Activated B cell treated with CpG ODN at 0.5 μM for 24 hours (primary cell): ENCODE data around the gene SPAG16. TPM values are rescaled to one million over a fixed set of nuclear protein-coding genes. Genes with fewer than 3 reads are reported as not detected.
"Not testable (repeated sequence)": the region's sequence is repeated elsewhere in the genome, so short reads cannot be mapped to it uniquely, and the experiment has no call there.

Source experiments
- ATAC-seq: fragments of 200-7000 bp; cut with Tn5 transposase; one replicate; pipeline ENCODE4 v1.10.0; 2021; ENCODE audit warnings: low read depth, mild to moderate bottlenecking, moderate library complexity
- CTCF ChIA-PET: fragments of 350-600 bp; sonication (Branson Sonifier 250); formaldehyde crosslinking; loops from one replicate; lab custom pipeline; 2021; ENCODE audit warnings: antibody characterized with exemption; lab: Charles Lee
- POLR2A ChIA-PET: fragments of 350-600 bp; sonication (Branson Sonifier 250); formaldehyde crosslinking; loops from one replicate; lab custom pipeline; 2021; ENCODE audit warnings: antibody characterized with exemption; lab: Charles Lee
- DNase-seq: peaks from one replicate; pipeline ENCODE4 v3.0.0; 2022
- H3K27ac Mint-ChIP-seq: one replicate; pipeline ENCODE4 v1.8.0; 2020; ENCODE audit warnings: mixed read lengths
- H3K27me3 Mint-ChIP-seq: one replicate; pipeline ENCODE4 v1.8.0; 2021; ENCODE audit warnings: mixed read lengths
- H3K36me3 Mint-ChIP-seq: one replicate; pipeline ENCODE4 v1.8.0; 2021; ENCODE audit warnings: low read depth, mixed read lengths
- H3K4me1 Mint-ChIP-seq: one replicate; pipeline ENCODE4 v1.8.0; 2021; ENCODE audit warnings: mixed read lengths
- H3K4me3 Mint-ChIP-seq: one replicate; pipeline ENCODE4 v1.8.0; 2020; ENCODE audit warnings: mild to moderate bottlenecking, mixed read lengths
- H3K9me3 Mint-ChIP-seq: one replicate; pipeline ENCODE4 v1.8.0; 2020; ENCODE audit warnings: mixed read lengths
- CTCF ChIP-seq: fragments of 200-600 bp; IDR thresholded peaks from one replicate; pipeline ENCODE4 v1.8.0; 2022; ENCODE audit warnings: antibody characterized with exemption, mild to moderate bottlenecking
- intact Hi-C: fragments of 100-400 bp; cut with micrococcal nuclease; formaldehyde crosslinking; loops from one replicate; pipeline ENCODE4 v1.15.1; 2024
- total RNA-seq: library from RNA; stranded (reverse); gene quantifications from 2 replicates; pipeline ENCODE4 v1.2.3, GENCODE V29; 2022

SPAG16 gene
- total RNA-seq, 1 donor from 2014 or later, result 11.2 TPM

- ATAC-seq, result no peak
Measured at GRCh38 chr2:214050731-214051130, 766.5 kb downstream of the SPAG16 start.

GRCh38 chr2:214051585-214051984 is 767.3 kb downstream of the SPAG16 start:
- no peak for ATAC-seq
- Mint-ChIP-seq H3K4me3 (no peak overlapping the region), H3K27me3 (no peaks in the 10 kb centered on the region), H3K4me1 (no peaks in the 10 kb centered on the region), H3K27ac (no peak overlapping the region), H3K9me3 (no peaks in the 10 kb centered on the region), H3K36me3 (no peaks in the 10 kb centered on the region)
- DNase-seq, result no peak
- POLR2A ChIA-PET, result no interaction called here
- intact Hi-C loops, result no loop called here
- CTCF ChIA-PET, result no interaction called here
- no peak for TF ChIP-seq CTCF

More at GRCh38 chr2:214050731-214051130, 766.5 kb downstream of the SPAG16 start:
- H3K9me3 Mint-ChIP-seq, result peaks cover 5% of the 10 kb centered on the region
- H3K27ac Mint-ChIP-seq, result no peak overlapping the region
- no peaks in the 10 kb centered on the region for H3K36me3 Mint-ChIP-seq
- intact Hi-C loops, result no loop called here
- TF ChIP-seq CTCF, result no peak
- H3K27me3 Mint-ChIP-seq, result no peaks in the 10 kb centered on the region
- H3K4me3 Mint-ChIP-seq, result no peak overlapping the region
- no peak for DNase-seq
- H3K4me1 Mint-ChIP-seq, result no peaks in the 10 kb centered on the region
- ChIA-PET POLR2A (no interaction called here), CTCF (no interaction called here)

GRCh38 chr2:214052235-214052634 is 768.0 kb downstream of the SPAG16 start:
- ChIA-PET POLR2A (no interaction called here), CTCF (no interaction called here)
- H3K27me3 Mint-ChIP-seq, result no peaks in the 10 kb centered on the region

GRCh38 chr2:214057986-214058385 is 773.7 kb downstream of the SPAG16 start:
- Mint-ChIP-seq H3K27ac (no peak overlapping the region), H3K4me1 (no peaks in the 10 kb centered on the region), H3K4me3 (no peak overlapping the region), H3K36me3 (no peaks in the 10 kb centered on the region), H3K27me3 (no peaks in the 10 kb centered on the region), H3K9me3 (no peaks in the 10 kb centered on the region)
- POLR2A ChIA-PET, result no interaction called here
- DNase-seq (no peak), ATAC-seq (no peak)
- intact Hi-C loops, result no loop called here
- CTCF ChIA-PET, result no interaction called here
- no peak for TF ChIP-seq CTCF

More at GRCh38 chr2:214052235-214052634, 768.0 kb downstream of the SPAG16 start:
- H3K4me3 Mint-ChIP-seq, result no peak overlapping the region
- H3K36me3 Mint-ChIP-seq, result no peaks in the 10 kb centered on the region
- no peaks in the 10 kb centered on the region for H3K9me3 Mint-ChIP-seq
- intact Hi-C loops, result no loop called here
- DNase-seq, result no peak
- no peak for ATAC-seq
- no peak for TF ChIP-seq CTCF
- no peaks in the 10 kb centered on the region for H3K4me1 Mint-ChIP-seq
- no peak overlapping the region for H3K27ac Mint-ChIP-seq

- POLR2A ChIA-PET, CTCF ChIA-PET, H3K27me3 Mint-ChIP-seq, DNase-seq, H3K9me3 Mint-ChIP-seq, H3K27ac Mint-ChIP-seq, H3K4me1 Mint-ChIP-seq, H3K36me3 Mint-ChIP-seq, ATAC-seq, H3K4me3 Mint-ChIP-seq, intact Hi-C loops: not testable (repeated sequence)
Measured at GRCh38 chr2:214062279-214062678, 778.0 kb downstream of the SPAG16 start.

- Mint-ChIP-seq H3K9me3 (no peaks in the 10 kb centered on the region), H3K4me3 (no peak overlapping the region), H3K36me3 (no peaks in the 10 kb centered on the region), H3K27me3 (no peaks in the 10 kb centered on the region), H3K27ac (no peak overlapping the region), H3K4me1 (no peaks in the 10 kb centered on the region)
- intact Hi-C loops, result no loop called here
- ChIA-PET CTCF (no interaction called here), POLR2A (no interaction called here)
- no peak for ATAC-seq
- no peak for TF ChIP-seq CTCF
- no peak for DNase-seq
Measured at GRCh38 chr2:214064471-214064870, 780.2 kb downstream of the SPAG16 start.
